GM21576 (cell line): ENCODE data around the gene IL1RAPL2.

Source experiments
- ATAC-seq: cut with Tn5 transposase; IDR thresholded peaks from one replicate; pipeline ENCODE4 v1.9.1; 2021; ENCODE audit warnings: mild to moderate bottlenecking, moderate library complexity; ENCODE audit not compliant: unreplicated experiment

The IL1RAPL2 gene

DNA sequence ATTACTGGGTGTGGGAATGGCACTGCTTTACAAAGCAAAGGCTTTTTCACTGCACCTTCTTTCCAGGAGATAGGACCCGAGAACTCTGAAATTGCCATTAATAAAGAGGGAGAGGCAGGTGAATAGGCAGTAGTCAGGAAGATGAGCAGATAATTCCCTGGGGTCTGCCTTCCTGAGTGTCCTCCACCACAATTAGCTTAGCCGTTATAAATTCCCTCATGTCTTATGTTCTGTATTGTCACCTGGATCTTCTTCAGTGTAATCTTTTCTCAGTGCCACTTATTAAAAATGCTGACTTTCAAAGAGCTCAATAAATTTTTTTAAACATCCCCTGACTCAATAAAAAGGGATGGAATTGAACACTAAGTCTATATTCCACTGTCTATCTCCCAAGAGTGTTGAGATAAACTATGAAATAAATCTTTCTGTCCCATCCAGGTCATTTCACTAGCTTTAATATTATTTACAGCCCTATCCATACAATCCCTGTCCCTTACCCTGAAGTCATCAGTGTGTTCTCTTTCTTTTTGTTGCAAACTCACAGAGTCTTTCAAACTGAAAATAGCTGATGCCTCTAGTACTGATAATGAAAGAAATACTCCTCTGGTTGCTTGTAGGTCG is 984.2 kb downstream of the IL1RAPL2 start:
- ATAC-seq, result no peak

DNA sequence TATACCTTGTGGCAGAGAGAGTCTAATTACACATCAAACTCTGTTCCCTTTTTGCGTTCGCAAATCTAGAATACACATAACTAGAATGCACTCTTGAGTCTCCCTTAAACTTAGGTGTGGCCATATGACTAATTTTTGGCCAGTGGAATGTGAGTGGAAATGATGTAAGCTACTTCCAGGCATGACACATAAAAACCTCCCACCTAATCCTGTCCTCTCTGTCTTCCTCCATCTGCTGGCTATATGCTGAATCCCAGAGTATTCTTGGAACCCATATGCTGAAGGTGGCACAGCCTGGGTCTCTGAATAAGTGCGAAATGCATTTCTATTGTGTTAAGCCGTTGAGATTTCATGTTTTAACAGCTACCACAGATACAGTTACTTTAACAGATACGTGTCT is 986.4 kb downstream of the IL1RAPL2 start:
- ATAC-seq, result no peak

DNA sequence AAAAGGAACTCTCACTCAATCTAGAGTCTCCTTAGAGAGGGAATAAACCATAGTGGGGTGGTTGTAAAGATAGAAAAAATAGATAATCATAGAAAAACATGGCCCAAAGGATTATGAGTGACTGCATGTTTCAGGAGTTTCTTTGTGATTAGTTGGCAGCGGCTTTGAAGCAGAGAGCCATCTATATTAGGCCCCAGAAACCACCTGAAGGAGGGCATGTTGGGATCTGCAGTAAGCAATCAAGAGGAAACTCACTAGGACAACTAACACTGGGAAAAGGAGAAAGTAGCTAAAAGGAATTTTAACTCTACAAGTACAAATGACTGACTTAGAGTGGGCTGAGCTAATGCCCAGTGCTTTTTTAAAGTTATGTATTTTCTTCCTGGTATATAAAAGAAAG is 987.1 kb downstream of the IL1RAPL2 start:
- no peak for ATAC-seq

DNA sequence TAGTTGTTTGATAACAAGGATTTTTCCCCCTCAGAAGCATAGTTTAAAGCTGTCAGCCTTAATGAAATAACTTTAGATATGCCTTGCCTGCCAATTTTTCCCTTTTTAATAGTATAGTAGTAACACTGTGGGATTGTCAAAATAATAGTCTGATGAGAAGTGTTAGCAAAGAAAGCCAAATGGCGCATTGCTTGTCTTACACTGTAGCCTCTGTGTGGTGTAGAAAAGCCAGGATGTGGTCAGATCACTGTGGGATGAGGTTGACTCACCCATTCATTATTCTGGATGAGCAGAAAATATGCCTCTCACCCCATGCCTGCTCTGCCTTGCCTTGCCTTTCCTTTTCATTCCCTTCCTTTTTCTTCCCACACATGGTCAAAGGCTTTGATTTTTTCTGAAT is 998.5 kb downstream of the IL1RAPL2 start:
- ATAC-seq, result no peak

DNA sequence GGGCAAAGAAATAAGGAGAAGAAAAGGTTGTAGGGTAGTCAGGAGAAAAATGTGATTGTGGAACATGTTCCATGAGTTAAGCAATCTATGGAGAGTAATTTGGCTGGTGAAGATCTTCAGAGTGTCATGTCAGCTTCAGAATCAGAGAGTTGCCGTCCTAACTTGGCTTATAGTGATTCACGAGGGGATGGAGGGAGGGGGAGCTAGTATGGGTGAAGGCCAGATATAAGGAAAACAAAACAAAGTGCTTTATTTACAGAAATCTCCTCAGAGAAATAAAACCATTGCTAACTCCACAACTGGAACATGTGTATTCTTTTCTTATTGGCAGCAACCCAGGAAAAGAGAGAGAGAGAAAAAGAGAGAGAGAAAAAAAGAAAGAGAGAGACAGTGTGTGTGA is 999.9 kb downstream of the IL1RAPL2 start:
- no peak for ATAC-seq

DNA sequence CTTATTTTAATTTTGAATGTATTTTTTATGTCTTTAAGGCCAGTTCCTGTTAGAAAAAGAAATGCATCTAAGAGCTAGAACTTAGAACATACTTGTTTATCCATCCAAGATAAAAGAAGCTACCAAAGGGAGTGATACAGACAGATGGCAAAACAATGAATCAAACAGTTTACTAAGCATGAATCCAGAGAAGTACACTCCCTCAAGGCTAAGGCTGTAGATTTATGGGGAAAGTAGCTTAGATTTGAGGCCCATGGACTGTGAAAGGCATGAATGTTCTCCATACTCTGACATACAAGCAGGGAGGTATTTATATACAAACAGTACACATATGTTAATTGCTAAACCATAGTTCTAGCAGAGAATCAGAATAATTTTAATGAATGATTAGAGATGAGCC is 1001.1 kb downstream of the IL1RAPL2 start:
- ATAC-seq, result no peak

DNA sequence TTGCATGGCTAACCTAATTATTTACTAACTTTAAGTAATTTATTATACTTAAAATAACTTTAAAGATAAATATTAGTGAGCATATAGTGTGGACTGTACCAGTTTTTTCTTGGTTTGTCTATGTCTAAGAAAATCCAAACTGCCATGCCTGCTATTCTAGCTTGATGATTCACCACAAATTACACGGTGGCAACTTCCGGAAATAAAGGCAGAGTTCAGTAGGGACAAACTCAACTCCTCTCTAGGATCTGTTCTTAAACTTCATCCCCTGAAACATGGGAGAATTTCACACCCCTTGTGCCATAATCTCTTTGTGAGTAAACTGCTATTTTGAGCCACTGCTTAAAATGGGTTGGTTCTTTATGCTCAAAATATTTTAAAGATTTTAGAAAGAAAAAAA is 1042.7 kb downstream of the IL1RAPL2 start:
- ATAC-seq, result no peak

DNA sequence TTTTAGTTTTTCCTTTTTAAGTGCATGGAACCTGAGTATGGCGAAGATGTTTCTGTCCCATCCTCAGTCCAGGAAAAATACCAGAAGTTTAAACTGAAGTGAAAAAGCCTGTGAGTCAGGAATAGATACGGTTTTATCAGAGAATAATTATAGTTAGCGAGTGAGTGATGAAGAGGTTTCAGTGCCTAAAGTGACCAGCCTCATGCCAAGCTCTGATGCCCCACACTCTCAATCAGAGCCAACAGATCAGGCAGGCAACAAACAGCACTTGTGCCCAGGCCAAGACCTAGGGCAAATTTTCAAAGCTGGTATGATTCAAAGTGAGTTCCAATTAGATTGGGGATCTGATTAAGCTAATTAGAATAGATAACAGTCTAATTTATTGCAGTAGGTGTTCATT is 1043.5 kb downstream of the IL1RAPL2 start:
- no peak for ATAC-seq

DNA sequence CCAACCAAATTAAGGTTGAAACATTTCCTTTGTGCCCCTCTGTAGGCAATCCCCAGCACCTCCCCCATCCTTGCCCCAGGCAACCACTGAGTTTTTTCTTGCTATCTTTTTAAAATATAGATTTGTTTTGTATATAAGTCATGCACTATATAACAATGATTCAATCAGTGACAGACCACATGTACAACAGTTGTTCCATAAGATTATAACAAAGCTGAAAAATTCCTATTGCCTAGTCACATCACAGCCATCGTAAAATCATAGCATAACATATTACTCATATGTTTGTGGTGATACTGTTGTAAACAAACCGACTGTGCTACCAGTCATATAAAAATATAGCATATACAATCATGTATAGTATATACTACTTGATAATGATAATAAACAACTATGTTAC is 1044.4 kb downstream of the IL1RAPL2 start:
- ATAC-seq, result no peak

DNA sequence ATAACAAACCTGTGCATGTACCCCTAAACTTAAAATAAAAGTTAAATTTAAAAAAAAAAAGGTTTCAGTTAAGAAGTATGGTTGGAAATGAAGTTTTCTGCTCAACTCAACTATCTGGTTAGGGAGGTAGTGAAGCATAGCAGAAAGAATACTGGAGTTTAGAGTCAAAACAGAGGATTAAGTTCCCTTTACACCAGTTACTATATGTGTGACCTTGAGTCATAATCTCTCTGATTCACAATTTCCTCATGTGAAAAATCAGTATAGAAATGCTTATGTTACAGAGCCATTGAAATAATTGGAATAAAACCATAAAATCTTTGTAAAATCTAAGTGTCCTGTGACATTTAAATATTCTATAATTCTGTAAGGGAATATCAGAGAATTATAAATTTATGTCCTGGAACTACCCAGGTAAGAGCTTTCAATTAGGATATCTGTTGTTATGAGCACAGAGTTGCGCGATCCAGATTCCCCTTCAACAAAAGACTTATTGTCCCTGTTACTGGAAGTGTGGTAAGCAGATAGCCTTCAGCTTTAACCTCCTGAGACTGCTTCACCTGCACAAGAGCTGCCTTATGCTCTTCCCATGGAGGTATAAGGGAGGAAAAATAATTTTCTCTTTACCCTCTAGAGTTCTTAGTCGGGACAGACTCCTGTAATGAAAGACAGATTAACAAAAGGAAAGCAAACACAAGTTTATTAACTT is 1052.5 kb downstream of the IL1RAPL2 start:
- no peak for ATAC-seq

DNA sequence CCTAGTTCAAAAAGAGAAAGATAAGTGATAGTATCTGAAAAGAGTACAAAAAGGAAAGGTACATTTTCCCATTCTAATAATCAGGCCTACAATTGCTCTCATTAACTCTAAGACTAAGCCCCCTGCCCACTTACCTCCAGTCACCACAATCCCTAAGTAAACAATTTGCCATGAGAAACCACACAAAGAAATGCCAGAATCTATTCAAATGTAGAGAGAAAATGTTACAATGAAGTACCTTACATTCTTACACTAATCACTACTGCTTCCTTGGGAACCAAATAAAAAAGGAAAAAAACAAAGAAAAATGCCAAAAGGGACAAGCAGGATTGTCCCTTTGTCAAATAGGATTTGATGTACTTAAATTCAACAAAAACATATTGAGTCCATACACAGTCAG is 1068.2 kb downstream of the IL1RAPL2 start:
- no peak for ATAC-seq

DNA sequence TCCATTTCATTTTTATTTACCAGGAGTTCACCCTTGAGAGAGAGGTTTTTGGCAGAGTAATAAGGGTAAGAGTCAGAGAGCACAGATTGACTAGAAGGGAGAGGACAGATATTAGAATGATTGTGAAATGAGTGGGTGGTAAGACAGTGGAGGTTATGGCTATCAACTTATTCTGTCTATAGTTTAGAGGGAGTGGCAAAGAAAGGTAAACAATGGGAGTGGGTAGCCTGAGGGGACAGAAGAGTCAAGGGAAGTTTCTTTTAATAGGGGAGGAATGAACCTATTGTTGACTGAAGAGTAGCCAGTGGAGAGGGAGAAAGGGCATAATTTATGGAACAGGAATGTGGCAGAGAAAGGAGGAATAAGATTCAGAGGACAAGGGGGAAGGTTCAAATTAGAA is 1069.8 kb downstream of the IL1RAPL2 start:
- ATAC-seq, result no peak

DNA sequence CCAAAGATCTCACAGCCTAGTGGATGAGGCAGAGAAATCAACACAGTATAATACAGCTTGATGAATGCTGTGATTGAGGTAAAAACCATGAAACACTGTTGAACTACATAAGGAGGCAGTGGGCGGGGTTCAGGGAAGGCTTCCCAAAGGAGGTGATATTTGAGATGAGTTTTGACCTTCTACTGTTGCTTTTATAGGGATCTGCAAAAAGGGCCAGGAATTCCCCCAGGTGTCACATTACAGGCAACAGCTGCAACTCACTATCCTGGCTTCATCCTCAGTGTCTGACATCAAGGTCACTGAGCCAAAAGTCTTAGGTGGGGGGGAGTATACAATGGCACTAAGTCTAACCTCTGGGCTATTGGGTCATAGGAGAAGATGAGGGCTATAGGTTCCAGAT is 1070.7 kb downstream of the IL1RAPL2 start:
- no peak for ATAC-seq

DNA sequence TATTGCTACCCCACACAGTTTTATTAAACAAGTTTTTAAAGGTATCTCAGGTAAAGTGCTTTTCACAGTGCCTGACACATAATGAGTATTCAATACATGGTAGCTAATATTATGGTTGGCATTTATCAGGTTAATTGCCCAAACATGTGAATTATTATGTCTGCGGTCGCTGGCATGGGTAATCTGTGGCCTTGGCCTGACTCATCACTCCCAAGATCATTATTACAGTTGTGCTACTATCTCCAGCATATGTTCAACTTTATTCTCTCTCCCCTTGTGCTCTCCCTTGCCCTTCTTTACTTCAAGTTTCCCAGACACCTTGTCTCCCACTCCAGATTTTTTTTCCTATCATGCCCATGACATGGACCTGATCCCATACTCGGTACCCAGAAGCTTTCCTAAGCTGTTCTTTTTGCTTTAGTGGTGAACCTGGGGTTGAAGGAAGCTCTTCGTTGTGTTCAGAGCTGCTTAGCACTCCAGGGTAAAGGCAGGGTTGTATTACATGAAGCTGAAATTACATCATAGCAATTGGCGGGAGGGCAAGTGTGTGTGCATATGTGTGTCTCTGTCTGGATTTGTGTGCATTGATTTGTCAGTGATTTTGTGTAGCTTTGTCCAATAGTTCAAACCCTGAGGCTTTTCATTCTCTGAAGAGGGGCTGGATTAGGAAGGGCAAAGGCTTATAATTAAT is 1079.8 kb downstream of the IL1RAPL2 start:
- ATAC-seq, result no peak

DNA sequence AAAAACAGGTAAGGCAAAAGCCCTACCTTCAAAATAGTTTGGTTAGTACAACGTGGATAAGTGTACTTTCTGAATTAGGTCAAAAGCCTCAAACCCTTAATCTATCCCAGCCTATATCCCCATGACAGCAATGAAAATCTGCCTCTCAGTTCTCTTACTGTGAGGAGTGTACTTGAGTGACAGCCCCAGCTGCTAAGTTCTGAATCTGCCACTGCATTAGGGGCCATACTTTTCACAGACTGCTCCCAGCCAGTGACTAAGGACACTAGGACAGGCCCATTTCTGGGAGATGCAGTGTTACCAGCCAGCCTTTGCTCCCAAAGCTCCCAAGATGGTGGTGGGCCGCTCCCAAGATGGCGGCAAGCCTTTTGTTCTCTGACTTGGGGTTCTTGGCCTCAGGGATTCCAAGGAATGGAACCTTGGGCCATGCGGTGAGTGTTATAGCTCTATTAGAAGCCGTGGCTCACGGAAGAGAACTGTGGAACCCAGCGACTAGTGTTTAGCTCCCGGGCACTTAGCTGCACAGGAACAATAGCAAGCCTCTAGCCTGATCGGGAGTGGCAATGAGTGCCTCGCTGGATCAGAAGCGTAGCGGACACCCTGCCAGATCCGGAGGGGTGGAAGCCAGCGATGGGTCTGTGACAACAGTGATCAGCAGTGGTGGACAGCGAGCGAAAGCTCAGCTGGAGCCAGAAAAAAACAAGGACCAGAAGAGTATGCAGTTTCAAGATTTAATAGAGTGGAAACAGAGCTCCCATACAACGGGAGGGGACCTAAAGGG is 1080.8 kb downstream of the IL1RAPL2 start:
- ATAC-seq, result no peak

DNA sequence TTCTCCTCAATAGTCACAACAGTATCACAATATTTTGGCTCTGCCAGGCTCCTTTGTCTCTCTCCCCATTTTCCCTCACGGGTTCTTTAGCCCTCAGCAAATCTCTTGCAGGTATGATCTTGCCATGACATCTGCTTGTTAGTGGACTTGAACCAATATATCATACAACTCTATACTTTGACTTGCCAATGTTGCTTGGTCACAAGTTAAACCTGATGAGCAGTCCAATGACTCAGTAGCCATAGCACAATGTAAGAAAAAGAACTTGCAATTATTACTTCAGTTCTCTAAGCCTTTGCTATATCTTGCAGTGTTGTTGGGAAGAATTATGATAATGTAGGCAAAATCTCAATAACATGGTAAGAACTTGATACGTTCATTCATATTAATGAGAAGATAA is 1081.8 kb downstream of the IL1RAPL2 start:
- ATAC-seq, result no peak

DNA sequence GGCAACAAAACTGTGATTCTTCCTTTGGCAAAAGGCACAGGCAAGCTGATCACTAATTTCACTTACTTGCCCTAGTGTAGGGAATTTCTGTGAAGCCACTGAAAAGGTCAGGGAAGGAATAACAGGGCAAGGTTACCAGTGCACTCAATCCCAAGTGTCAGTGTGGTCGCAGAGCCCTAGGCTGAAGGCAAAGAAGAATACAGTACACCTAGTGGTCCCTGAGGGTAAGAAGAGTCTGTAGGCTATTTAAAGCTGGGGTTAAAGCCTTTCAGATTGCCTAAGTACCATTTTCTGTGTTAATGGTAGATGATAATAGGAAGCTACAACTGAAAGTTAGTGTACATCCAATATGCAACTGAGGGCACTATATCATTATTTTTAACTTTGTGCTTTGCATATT is 1082.7 kb downstream of the IL1RAPL2 start:
- ATAC-seq, result no peak

DNA sequence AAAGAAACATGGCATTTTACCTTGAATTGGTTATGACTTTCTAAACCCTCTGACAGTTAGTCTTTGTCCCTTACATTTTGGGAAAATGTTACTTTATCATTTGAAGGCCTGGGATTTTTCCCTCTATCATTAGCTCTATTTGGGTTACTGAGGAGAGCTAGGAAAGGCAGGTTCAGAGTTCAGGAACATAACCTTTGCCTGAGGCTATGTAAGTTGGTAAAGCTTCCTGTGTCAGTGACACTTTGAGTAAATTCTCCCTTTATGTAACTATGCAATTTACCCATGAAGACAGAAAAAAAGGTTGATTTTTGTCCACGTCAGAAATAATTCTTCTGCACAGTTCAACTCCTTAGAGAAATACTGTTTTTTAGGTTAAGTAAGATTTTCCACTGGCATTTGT is 1084.6 kb downstream of the IL1RAPL2 start:
- ATAC-seq, result no peak

DNA sequence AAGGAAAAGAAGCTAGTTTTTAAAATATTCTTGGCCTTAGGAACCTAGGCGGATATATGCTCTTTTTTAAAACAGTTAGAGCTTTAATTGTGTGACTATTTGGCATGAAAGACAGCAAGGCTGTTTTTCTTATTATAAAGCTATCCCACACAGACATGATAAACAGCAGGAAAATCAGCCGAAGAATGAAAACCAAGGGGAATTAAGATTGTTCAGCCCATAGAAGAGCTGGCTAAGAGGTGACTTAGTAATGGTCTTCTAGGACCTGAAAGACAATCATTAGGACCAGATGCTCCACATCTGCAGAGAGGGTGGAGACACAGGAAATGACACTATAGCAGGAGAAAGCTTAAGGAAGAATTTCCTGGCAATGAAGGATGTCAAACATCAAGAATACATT is 1085.0 kb downstream of the IL1RAPL2 start:
- ATAC-seq, result no peak

DNA sequence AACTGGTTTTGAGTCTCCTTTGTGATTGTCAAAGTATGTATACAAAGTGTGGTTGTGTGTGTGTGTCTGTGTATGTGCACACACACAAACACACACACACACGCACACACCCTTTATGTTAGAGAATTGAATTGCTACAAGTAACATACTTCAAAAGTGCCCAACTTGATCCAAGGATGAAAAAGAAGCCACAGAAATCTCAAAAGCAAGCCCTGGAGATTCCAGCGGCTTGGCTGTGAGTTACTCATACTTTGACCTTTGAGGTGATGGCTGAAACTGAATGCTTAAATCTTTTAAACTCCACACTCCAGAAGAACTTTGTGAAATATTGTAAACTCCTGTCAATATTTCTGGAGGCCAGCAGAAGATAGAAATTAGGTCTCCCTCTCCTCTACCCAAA is 1087.9 kb downstream of the IL1RAPL2 start:
- no peak for ATAC-seq

DNA sequence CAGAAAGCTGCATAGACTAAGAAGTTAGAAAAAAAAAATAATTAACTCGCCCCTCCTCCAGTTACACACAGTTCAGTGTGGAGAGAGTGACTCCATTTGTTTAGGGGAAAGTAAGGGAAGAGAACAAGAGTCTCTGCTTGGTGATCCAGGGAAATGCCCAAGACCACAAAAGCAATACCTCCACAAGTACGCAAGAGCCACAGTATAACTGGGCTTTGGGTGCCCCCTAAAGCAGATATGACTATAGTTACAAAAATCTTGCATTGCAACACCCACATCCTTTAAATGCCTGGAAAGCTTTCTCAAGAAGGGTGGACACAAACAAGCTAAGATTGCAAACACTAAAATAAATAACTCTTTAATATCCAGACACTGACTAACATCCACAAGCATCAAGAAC is 1092.1 kb downstream of the IL1RAPL2 start:
- ATAC-seq, result no peak

DNA sequence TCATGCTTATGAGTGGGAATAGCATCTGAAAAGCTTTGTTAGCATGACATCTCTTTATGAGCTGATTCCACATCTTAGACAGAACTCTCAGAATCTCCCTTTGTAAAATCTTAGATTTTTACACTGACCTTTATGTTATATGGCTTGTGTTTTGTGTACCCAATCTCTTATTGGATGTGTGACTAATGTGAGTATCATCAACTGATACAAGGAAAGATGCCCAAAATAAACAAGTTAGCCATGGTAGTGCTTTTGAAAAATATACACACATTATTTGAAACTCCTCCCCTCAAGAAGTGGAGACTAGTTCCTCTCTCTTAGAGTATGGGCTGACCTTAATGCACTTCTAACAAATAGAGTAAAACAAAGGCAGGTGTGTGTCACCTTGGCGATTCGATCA is 1096.2 kb downstream of the IL1RAPL2 start:
- no peak for ATAC-seq
